GM18498 (cell line): Measurements from ENCODE around the gene SF3B1.
"Not testable (repeated sequence)": the region's sequence is repeated elsewhere in the genome, so short reads cannot be mapped to it uniquely, and the experiment has no call there.

Experiments used
- ATAC-seq: cut with Tn5 transposase; IDR thresholded peaks from one replicate; pipeline ENCODE4 v1.9.1; 2021; ENCODE audit warnings: mild to moderate bottlenecking, moderate library complexity; ENCODE audit not compliant: unreplicated experiment

Gene SF3B1

DNA sequence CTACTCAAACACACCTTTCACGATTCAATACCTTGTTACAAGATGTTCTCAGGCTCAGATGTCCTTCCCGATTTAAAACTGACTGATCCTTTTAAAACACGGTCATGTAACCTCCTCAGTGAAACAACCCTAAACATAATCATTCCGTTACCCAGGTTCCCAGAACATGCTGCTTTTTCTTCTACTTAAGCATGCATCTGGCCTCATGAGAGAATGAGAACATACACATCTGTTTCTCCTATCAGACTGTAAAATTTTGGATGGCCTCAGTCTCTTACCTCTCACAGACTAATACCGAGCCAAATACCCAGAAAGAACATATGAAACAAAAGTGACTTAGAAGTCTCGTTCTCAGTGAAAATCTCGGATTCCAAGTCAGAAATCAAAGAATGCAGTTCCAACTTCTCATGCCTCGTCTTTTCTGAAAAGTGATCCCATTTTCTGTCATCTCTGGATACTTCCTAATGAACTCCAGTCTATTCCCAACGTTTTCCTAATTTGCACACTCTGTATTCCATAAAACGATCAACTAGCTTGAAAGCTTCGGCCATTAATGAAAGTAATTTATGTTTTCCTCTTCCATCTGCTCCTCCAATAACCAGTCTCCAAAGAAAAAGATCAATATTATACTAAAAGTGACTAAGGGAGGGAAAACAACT, 919 bp downstream of the SF3B1 start:
- no peak for ATAC-seq

DNA sequence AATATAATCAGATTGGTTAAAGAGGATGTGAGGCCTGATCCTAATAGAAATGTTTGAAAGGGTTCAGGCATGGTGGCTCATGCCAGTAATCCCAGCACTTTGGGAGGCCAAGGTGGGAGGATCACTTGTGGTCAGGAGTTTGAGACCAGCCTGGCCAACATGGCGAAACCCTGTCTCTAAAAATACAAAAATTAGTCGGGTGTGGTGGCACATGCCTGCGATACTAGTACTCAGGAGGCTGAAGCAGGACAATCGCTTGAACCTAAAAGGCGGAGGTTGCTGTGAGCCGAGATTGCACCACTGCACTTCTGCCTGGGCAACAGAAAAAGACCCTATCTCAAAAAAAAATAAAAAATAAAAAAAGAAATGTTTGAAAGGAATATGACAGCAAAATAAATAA, 2.3 kb downstream of the SF3B1 start:
- ATAC-seq = not testable (repeated sequence)

DNA sequence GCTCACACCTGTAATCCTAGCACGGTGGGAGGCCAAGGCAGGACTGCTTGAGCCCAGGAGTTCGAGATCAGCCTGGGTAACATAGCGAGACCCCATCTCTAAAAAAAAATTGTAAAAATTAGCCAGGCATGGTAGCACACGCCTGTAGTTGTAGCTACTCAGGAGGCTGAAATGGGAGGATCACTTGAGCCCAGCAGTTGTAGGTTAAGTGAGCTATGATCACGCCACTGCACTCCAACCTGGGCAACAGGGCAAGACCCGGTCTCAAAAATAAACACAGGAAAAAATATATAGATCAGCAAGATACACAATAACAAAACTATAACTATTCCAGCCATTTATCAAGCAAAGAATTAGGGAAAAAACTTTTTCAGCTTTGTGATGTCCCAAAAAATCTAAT, 3.0 kb downstream of the SF3B1 start:
- ATAC-seq = no peak

DNA sequence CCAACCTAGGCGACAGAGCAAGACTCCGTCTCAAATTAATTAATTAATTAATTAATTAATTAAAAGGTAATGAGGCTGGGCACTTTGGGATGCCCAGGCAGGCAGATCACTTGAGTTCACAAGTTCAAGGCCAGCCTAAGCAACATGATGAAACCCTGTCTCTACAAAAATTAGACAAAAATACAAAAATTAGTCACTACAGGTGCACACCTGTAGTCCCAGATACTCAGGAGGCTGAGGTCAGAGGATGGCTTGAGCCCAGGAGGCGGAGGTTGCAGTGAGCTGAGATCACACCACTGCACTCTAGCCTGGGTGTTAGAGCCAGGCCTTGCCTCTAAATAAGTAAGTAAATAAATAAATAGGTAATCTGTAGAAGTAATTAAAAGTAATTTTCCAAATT, 6.8 kb downstream of the SF3B1 start:
- ATAC-seq = no peak

DNA sequence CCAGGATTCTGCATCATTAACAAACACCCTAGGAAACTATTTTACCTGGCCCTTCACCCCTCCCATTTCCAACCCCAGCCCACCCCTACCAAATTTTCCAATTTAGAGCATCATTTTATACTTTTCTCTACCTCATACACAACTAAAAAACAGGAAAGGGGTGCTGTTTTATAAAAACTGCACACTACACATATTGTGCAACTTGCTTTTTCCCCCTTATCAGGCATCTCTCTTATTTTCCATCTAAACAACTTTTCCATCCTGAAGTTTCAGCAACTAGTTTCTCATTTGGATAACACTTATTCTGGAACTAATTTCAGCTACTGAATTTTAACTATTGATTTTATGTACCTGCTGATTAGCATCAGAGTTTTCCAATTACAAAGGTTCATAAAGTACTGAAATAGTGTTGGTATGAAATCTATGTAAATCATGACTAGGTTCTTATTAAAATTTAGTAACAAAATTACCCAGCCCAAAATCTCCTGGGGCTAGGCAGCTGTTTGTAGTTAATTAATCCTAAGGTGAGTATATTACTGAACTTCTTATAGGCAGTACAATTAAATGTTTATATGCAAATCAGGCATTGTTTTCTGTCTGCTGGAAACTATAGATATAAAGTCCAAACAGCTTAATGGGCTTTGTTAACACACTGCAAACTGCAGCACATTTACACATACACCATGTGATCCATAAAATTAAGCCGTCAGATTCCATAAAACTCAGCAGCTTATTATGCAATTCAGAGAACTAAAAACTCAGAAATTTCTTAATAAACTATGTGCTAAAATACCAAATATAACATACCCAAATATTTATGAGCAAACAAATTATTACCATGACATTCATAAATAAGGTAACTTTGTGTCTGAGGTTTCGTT, 7.9 kb downstream of the SF3B1 start:
- no peak for ATAC-seq

DNA sequence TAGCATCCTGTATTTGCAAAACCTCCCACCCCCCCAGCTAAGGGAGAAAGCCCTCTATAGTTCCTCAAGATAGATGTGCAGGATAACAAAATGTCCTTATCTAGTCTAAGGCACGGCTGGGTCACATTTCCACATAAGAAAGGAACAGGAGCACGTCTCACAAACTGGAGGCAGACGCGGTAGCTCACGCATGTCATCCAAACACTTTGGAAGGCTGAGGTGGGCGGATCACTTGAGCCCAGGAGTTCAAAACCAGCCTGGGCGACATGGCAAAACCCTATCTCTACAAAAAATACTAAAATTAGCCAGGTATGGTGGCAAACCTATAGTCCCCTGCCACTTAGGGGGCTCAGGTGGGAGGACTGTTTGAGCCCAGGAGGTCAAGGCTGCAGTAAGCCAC, 9.3 kb downstream of the SF3B1 start:
- no peak for ATAC-seq

DNA sequence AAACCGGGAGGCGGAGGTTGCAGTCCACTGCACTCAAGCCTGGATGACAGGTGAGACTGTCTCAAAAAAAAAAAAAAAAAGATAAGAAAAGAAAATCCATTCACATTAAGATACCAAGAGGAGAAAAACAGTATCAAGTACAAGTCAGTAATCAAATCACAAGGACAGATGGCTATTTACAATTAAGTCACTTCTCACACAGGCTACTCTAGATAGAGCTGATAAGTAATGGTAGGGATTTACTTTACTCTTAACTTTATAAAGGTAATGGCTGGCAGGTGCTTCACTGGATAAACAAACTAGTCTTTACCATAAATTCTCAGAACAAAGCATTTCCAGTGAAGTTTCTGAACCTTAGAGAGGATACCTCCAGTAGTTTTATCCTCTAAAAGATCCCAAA, 11.5 kb downstream of the SF3B1 start:
- no peak for ATAC-seq

DNA sequence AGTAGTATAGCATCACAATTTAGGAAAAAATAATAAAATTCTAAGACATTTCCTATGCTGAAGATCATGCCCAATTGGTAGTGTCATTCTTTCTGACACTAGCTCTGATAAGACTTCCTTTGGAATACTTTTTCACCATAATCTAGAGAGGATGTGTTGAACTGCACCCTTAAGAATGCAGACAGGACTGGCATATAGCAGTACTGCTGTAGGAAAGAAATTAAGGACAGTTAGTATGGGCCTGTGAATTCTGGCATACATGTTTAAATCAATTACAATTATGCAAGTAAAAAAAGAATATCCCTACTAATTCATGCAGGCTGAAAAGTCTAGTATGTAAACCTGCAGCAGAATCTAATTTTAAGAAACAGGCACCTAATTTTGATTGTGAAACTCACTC, 15.4 kb downstream of the SF3B1 start:
- ATAC-seq = no peak

DNA sequence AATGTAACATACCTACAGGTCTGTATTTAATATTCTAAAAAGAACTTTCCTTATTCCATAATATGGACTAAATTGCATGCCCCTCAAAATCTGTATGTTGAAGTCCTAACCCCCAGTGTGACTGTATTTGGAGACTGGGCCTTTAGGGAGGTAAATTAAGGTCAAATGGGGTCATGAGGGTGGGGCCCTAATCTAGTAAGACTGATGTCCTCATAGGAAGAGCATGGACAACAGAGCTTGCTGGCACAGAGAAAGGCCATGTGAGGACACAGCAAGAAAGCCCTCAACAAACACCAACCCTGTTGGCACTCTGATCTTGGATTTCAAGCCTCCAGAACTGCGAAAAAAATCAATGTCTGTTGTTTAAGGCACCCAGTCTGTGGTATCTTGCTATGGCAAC, 18.6 kb downstream of the SF3B1 start:
- no peak for ATAC-seq

DNA sequence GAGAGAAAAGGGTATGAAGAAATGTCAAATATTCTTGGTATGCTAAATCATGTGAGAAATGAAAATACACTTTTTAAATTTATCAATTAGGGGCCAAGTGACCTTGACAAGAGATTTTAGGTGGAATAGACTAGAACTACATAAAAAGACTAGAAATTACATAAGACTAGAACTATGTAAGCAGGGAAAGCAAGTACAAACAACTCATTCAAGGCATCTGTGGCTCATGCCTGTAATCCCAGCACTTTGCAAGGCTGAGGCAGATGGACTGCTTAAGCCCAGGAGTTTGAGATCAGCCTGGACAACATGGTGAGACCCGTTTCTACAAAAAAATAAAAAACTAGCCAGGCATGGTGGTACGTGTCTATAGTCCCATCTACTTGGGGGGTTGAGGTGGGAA, 20.3 kb downstream of the SF3B1 start:
- no peak for ATAC-seq

DNA sequence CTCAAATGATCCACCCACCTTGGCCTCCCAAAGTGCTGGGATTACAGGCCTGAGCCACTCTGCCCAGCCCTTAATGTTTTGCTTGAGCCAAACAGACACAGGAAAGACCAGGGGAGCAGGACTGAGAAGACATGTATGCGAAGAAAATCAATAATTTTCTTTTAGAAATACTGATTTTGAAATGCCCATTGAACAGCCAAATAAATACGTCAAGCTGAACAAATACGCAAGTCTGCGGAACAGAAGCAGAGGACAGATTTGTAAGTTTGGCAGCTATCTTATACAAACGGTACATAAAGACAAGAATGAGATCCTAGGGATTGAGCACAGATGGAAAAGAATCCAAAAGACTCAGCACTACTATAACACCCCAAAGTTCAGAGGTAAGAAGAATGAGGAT, 20.8 kb downstream of the SF3B1 start:
- no peak for ATAC-seq

DNA sequence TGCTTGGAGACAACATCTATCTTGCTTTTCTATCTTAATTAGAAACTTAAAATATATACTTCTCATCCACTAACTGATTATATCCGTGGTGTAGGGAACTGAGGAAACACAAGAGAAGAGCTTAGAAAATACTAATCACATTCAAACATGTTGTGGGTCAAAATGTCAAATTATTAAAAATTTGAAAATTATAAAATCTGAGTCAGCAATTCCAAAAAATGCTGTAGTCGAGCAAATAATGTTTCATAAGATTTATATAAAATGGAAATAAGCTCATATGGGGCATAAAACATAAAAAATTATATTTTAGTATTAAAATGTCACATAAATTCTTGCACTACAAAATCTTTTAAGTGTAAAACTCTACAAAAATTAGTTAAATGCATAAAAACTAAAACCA, 29.2 kb downstream of the SF3B1 start:
- ATAC-seq = no peak

DNA sequence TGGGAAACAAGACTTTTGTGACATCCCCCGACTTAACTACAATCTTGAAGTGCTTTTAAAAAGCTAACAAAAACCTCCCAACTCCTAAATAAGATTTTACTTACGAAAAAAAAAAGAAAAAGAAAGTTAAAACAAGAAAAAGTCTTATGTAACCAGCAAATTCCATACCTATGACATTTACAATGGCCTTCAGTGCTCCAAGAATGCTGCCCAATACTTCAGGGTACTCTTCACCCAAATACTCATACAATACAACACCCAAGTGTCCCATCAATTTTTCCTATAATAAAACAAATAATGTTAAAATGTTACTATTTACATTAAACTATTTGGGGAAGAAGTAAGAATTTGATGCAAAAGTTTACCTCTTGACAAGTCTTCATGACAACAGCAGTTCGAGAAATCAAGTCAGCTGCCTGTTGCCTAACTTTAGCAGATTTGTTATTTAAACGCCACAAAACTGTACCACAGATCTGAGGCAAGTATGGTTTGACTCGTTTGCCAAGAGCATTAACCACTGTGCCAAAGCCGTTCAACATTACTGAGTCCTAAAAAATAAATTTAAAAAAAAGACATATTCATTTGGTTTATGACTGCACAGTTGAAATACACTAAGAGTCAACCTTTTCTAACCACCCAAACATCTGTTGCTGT, 34.8 kb downstream of the SF3B1 start:
- ATAC-seq = no peak

DNA sequence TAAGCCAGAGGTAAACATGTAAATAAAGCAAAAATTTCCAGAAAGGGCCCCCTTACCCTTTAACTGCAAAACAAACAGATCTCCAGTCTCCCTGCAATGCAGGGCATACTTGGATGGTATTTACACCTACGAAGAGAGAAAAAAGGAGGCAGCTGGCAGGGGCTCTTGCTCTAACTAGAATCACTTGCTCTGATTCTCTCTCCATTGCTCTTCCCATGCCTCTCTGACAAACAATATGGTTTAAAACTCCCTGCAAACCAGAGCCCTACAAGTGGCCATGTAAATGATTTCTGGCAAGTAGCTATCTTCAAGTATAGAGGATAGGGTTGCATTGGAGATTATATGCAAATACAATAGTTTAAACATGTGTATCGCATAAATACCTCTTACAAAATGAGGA, 35.9 kb downstream of the SF3B1 start:
- no peak for ATAC-seq

DNA sequence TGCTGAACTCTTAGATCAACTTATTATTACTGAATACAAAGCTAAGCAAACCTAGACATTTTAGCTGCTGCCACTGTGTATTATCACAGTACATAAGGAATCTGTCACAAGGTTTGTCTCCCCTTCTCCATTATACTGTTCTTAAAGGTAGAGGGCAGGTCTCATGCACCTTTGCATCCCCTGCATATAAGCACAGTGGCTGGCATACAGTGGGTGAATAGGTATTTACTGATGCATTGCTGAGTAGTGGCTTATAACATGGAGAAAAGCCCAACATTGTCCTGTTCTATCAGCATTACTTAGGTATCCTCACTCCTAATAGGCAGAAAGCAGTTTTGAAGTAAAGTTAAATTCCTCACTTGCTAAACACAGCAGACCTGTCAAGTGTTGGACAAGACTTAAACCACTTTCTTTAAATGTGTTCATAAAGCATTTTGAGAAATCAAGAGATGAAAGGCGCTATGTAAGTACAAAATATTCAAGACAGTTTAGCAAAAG, 43.6 kb downstream of the SF3B1 start:
- ATAC-seq = no peak

DNA sequence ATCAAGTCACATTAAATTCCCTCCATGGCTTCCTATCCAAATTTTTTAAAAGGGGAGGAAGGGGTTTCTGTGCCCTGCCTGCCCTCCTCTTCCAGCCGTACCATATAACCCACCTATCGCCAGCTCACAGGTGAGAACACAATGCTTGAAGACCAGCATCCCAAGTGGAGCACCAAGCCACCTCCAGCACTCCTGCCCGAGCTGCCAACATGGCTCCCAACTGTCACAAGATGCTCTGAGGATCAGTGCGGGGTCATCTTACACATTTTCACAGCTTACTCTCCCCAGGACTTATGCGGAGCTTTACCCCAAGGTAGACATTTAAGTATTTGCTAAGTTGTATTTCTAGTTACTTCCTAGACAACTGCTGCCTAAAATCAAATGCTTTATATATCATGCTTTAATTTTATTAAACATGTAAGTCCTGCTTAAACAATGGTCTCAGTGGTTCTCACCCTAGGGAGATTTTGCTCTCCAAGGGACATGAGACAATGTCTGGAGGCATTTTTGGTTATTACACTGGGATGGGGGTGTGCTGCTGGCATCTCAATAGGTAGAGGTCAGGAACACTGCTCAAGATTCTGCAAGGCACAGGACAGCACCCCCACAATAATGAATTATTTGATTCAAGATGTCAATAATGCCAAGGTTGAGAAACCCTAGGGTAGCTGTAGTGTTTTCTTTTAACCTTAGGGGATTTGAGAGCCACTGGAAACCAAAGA, 45.8 kb downstream of the SF3B1 start:
- no peak for ATAC-seq

DNA sequence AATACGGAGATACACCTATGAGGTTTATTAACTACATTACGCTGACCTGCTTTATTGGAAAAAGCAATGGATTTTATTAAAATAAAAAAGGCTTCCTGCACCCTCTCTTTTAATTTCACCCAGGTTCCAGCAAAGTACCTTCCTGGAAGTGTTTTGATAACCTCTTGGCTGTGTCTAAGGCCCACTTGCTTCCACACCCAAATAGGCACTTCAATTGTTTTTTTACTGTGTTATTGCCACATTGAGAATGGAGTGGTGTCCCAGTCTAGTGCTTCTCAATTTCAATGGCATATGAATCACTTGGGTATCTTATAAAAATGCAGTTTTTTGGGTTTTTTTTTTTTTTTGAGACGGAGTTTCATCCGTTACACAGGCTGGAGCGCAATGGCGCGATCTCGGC, 47.6 kb downstream of the SF3B1 start:
- ATAC-seq = no peak

DNA sequence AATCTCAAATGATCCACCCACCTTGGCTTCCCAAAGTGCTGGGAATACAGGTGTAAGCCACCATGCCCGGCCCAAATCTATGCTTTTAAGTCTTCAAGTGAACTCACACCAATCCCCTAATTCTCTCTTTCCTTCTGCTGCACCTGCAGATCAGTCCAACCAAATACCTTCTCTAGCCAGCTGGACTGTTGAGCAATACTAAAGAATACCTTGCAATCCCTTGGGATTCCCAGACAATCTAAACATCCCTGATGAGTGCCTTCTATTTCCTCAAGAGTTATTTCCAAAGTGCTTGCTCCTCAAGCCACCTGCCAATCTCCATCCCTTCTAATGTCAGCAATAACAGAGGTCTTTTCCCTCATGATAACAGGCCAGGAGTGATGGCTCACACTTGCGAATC, 48.6 kb downstream of the SF3B1 start:
- ATAC-seq = no peak

DNA sequence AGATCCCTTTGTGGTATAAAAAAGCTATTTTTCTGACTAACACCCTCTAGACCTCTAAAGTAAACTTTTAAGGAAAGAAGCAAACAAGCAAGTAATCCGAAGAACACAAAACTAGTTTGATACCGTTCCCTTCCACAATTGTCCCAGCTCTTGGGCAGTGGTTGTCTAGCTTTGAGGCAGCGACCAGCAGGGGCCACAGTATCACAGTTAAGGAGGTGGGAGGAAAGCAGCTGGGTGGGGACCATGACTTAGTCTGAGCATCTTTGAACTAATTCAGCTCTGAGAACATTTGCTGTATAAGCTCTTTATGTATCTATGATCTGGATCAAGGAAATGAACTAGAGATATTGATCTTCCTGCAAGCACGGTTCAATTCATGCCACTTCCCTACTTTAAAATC, 51.0 kb downstream of the SF3B1 start:
- no peak for ATAC-seq

DNA sequence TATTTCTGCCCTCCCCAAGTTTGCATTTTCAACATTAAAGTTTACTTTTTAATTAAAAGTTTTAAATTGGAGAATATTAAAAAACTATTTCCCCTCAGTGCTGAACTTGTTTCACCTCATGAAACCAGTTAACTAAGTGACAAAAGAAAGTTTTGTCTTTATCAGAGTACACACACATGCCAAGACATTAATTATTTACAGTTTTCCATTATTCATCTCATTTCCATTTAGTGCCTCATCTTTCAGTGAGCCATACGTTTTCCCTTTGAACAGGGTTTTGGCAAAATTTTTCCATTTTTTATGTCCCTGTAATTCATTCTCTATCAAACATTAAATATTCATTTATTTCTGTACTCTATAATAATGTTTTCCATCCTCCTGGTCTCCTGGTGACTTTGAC, 53.2 kb downstream of the SF3B1 start:
- no peak for ATAC-seq

DNA sequence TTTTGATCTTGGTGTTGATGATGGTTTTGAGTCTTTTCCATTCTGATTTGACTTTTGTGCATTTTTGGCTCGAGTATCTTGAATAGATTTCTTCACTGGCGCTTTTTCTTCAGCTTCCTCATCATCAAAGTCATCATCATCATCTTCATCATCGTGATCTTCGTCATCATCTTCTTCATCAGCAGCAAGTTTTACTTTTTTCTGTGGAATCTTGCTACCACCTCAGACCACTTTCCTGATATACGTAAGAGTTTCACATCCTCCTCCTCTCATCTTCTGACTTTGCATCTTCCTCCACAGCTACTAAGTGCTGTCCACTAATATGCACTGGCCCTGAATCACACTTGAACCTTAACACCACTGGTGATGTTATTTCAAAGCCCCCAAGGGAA, 54.9 kb downstream of the SF3B1 start:
- not testable (repeated sequence) for ATAC-seq
